ENCODE results near the gene PDGFD.

The PDGFD gene

GRCh38 chr11:104146421-104146820, 17.5 kb downstream of the PDGFD start:
- no peak for DNase-seq (ENCODE audit: low read depth in 2 of 2, low spot score in 1 of 2)

DNA sequence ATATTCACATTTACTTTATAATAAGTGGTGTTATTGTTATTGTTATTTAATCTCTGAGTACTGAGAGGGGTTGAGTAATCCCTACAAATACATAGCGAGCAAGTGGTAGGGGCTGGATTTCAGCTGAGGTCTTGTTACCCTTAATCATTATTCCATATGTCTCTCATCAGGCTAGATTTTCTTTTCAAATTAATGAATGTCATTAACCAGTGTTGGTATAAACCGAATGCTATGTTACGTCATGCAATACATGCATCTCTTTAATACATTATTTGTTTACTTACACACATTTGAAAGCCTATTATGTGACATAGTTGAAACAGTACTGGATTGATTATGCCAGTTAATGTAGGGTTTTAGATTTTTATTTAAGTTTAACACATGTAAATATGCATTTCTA, 18.9 kb downstream of the PDGFD start:
- DNase-seq (ENCODE audit: low read depth in 2 of 2, low spot score in 1 of 2) = no peak

- DNase-seq (ENCODE audit: low read depth in 2 of 2, low spot score in 1 of 2) = no peak
These were observed 21.2 kb downstream of the PDGFD start for GRCh38 chr11:104142698-104143097.

DNA sequence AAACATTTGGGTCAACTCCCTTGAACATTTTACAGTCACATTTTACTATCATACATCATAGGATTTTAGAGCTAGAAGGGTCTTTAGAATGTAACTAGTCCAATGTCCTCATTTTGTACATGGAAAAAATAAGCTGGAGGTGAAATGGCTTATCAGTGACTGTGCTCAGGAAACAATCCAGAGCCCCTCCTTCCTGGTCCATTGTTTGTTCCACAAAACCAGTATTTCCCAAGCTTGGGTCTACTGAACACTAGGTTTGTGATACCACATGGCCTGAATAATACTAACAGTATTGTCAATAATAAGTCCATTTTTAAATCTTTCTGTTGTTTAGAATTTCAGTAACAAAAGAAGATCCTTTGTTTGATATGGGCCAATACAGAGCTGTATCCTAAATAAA, 27.1 kb downstream of the PDGFD start:
- DNase-seq (ENCODE audit: low read depth in 2 of 2, low spot score in 1 of 2) = no peak

GRCh38 chr11:104134745-104135144, 29.2 kb downstream of the PDGFD start:
- no peak for DNase-seq (ENCODE audit: low read depth in 2 of 2, low spot score in 1 of 2)

DNA sequence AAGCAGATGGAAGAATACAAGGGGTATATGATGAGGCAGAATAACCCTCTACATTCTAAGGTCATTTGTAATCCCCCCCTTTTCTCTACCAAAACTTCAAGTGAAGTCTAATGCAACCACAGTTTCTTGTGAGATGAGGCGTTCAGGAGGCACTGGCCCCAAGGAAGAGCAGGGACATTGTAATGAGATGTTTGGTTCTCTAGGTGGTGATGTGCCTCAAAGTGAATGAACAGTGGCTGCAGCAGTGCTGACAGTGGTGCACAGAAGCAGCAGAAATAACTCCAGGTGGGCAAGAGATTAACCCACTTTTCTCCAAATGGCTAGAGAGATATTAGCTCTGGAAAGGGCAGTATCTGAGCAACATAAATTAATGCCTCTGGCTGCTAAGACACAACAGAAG, 33.8 kb downstream of the PDGFD start:
- no peak for DNase-seq (ENCODE audit: low read depth in 2 of 2, low spot score in 1 of 2)

GRCh38 chr11:104129145-104129544, 34.8 kb downstream of the PDGFD start:
- DNase-seq (ENCODE audit: low read depth in 2 of 2, low spot score in 1 of 2) = no peak

DNA sequence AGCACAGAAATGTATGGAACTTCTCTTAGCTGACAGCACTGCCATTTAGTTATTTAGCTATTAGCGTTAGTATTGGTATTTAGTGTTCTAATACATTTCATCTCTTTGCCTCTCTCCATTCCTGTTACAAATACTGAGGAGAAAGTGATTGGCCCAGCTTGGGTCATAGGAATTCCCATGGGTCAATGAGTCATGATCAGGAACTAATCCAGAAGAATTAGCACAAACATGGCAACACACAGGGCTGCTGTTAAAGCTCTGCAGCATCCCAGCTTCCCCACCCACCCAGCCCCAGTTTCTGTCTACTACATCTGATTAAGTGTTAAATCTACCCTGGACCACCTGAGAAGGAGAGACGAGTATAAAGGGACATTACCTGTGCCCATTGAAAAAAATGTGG, 36.1 kb downstream of the PDGFD start:
- DNase-seq (ENCODE audit: low read depth in 2 of 2, low spot score in 1 of 2) = no peak

GRCh38 chr11:104126464-104126863, 37.5 kb downstream of the PDGFD start:
- no peak for DNase-seq (ENCODE audit: low read depth in 2 of 2, low spot score in 1 of 2)

DNA sequence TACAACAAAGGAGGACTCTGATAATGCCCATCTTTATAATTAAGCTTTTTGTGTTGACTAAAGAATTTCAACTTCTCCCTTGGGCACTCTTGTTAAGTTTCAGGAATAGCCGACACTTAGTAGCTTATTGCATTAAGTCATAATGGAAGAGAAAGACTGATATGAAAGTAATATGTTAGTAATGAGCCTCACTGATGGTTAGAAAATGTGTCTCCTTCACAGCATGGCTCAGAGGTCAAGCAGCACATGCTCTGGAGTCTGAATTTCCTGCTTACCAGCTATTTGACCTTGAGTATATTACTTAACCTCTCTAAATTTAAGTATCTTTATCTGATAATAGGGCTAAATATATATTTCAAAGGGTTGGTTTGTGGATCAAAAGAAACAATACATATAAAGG, 39.0 kb downstream of the PDGFD start:
- DNase-seq (ENCODE audit: low read depth in 2 of 2, low spot score in 1 of 2) = no peak

- DNase-seq (ENCODE audit: low read depth in 2 of 2, low spot score in 1 of 2) = no peak
These were observed 41.1 kb downstream of the PDGFD start for GRCh38 chr11:104122836-104123235.

DNA sequence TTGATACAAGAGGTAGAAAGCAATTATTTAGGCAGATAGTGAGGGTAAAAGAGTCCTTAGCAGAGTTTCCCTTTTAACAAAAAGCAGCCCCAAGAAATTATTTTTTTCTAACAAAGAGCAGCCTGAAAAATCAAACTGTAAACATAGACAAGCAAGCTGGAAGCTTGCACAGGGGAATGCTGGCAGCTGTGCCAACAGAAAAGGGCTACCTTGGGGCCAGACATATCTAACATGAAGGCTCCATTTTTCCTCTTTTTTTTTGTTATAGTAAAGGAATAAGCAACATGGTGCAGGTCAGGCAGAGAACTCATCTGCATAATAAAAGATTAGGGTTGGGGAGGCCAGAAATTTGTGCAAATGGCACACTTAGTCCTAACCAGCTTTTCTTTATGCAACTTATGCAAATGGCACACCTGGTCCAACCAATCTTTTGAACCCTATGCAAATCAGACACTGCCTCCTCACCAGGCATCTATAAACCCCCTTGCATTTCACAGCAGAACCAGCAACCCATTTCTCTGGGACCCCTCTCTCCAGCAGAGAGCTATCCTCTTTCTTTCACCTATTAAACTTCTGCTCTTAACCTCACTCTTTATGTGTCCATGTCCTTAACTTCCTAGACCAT, 41.8 kb downstream of the PDGFD start:
- DNase-seq (ENCODE audit: low read depth in 2 of 2, low spot score in 1 of 2) = no peak

DNA sequence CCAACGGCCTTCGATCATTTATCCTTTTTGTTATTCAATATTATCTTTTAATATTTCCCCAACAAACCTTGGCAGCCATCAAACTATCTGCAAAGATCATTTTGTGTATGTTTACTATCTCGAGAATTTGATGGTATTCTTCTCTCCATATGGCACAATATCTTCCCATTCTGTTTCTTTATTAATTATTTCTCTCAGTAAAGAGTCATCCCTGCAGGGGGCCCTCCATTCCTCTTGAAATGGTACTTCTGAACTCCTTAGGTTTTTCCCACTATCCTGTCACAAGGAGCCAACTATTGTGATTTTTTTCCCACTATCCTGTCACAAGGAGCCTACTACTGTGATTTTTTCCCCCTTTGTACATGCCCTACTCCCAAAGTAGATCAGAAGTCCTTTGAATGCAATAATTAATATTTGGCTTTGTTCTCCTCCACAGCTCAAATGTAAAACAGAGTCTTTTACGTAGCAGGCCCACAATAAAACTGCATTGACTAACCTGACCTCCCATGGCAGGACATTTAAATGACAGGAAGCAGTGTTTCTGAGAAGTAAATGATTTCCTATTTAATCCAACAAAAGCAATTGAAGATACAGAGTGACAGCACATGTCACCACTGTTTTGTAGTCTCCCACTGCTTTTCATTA, 43.3 kb downstream of the PDGFD start:
- no peak for DNase-seq (ENCODE audit: low read depth in 2 of 2, low spot score in 1 of 2)

DNA sequence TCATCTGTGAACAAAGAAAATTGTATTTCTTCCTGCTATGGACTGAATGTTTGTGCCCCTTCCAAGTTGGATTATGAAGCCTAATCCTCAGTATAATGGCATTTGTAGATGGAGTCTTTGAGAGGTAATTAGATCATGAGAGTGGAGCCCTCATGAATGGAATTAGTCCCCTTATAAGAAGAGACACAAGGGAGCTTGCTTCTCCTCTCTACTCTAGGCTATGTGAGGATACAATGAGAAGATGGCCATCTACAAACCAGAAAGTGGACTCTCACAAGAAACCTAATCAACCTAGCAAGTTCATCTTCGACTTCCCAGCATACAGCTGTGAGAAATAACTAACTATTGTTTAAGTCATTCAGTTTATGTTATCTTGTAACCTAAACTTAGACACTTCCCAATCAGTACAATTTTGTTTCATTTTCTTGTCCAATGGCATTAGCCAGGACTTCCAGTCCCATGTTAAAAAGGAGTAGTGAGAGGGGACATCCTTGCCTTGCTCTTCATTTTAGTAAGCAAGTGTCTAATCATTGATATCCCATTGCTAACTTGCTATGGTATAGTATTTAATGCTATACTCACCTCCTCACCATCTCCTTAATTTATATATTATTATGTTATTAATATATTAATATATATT, 45.7 kb downstream of the PDGFD start:
- DNase-seq (ENCODE audit: low read depth in 2 of 2, low spot score in 1 of 2) = no peak

DNA sequence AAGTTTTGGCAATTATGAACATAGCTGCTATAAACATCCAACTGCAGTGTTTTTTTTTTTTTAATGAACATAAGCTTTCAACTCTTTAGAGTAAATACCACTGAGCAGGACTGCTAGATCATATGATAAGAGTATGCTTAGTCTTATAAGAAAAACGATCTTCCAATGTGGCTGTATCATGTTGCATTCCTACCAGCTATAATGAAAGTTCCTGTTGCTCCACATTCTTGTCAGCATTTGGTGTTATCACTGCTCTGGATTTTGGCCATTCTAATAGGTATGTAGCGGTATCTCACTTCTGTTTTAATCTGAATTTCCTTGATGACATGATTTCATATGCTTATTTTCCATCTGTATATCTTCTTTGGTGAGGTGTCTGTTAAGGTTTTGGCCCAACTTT, 50.4 kb downstream of the PDGFD start:
- DNase-seq (ENCODE audit: low read depth in 2 of 2, low spot score in 1 of 2) = no peak

DNA sequence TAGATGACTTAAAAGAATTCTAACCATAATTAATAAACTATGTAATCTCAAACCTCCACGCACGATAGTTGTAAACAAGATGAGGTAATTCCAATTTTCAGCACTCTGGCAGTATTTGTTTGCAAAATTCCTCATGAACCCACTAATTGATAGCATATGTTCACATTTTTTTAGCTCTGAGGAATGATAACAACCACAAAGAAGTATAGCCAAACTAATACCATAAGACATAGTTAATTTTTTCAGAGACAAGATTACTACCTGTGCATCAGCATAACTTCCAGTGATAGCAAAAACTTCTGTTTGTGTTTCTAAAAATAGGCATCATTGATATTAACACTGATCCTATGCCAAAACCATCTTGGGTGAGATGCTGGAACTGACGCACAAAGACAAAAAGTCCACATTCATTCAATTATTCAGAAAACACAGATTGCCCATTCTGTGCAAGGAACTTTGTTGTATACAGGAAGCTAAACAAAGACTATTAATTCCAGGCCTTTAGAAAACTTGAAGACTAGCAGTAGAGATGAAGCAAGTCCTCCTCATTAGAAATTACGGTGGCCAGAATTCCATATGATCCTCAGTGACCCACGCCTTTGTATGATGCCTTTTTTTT, 57.7 kb downstream of the PDGFD start:
- no peak for DNase-seq (ENCODE audit: low read depth in 2 of 2, low spot score in 1 of 2)

- DNase-seq (ENCODE audit: low read depth in 2 of 2, low spot score in 1 of 2) = no peak
These were observed 58.8 kb downstream of the PDGFD start for GRCh38 chr11:104105155-104105554.

- no peak for DNase-seq (ENCODE audit: low read depth in 2 of 2, low spot score in 1 of 2)
These were observed 59.3 kb downstream of the PDGFD start for GRCh38 chr11:104104664-104105063.

- no peak for DNase-seq (ENCODE audit: low read depth in 2 of 2, low spot score in 1 of 2)
These were observed 59.7 kb downstream of the PDGFD start for GRCh38 chr11:104104201-104104600.

GRCh38 chr11:104098555-104098954, 65.4 kb downstream of the PDGFD start:
- no peak for DNase-seq (ENCODE audit: low read depth in 2 of 2, low spot score in 1 of 2)

DNA sequence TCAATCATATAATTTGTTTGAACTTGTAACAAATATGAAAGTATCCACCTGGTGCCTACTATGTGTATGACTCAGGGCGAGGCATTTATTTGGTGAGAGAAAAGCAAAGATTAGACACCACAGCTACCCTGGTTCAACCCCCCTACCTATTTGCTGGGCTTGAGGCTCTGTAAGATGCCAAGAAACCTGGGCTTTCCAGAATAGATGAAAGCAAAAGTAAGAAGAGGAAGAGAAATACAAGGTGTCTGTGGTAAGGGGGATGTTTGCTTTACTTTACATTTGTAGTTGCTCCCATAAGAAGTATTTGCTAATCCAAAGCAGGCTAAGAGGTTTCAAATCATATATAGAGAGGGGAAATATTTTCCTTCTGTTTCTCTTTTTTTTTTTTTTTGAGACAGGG, 65.8 kb downstream of the PDGFD start:
- DNase-seq (ENCODE audit: low read depth in 2 of 2, low spot score in 1 of 2) = no peak

DNA sequence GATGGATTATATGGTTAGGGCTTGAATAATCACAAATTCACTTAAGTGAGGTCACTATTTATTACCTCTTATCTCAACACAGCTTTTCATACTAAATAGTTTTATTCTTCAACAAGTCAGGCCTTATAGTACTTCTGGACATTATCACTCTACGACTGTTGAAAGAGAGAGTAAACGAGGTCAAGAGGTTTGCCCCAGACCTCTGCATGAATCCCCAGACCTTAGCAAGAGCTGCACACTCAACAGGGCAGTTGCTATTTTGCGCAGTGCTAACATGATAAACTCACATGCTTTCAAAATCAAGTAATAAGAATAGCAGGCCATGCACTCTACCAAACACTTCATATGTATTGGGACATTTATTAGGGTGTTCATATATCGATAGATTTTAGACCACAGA, 67.0 kb downstream of the PDGFD start:
- no peak for DNase-seq (ENCODE audit: low read depth in 2 of 2, low spot score in 1 of 2)
